NB4 (cell line): ENCODE measurements around the gene KLHL22.

Experiments used
- CTCF ChIP-seq: IDR thresholded peaks from one replicate; pipeline ENCODE4 v1.5.1; 2012; ENCODE audit warnings: low read depth, low read length
- MAX ChIP-seq: IDR thresholded peaks from 2 replicates; pipeline ENCODE4 v1.6.1; 2011; ENCODE audit warnings: low read depth, low read length
- POLR2A ChIP-seq: IDR thresholded peaks from 2 replicates; pipeline ENCODE4 v1.6.1; 2011; ENCODE audit warnings: mild to moderate bottlenecking; ENCODE audit not compliant: insufficient read length; ENCODE audit errors: extremely low read depth

GRCh38 chr22:20433191-20433590, 62.4 kb downstream of the KLHL22 start:
- no peak for TF ChIP-seq CTCF
- no peak for TF ChIP-seq MAX
- TF ChIP-seq POLR2A = no peak
